Smooth muscle cell of bladder (primary cell): ENCODE results near the gene PLAAT4. TPM values are rescaled to one million over a fixed set of nuclear protein-coding genes. Genes with fewer than 3 reads are reported as not detected.

Source experiments
- total RNA-seq: library from RNA; depleted of rRNA; stranded (reverse); fragments of >200 nt; gene quantifications from 2 replicates; pipeline ENCODE4 v1.2.3, GENCODE V29; 2014

The PLAAT4 gene, protein sequence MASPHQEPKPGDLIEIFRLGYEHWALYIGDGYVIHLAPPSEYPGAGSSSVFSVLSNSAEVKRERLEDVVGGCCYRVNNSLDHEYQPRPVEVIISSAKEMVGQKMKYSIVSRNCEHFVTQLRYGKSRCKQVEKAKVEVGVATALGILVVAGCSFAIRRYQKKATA
- 15.8 and 23.9 TPM in 2 replicates for total RNA-seq

DNA sequence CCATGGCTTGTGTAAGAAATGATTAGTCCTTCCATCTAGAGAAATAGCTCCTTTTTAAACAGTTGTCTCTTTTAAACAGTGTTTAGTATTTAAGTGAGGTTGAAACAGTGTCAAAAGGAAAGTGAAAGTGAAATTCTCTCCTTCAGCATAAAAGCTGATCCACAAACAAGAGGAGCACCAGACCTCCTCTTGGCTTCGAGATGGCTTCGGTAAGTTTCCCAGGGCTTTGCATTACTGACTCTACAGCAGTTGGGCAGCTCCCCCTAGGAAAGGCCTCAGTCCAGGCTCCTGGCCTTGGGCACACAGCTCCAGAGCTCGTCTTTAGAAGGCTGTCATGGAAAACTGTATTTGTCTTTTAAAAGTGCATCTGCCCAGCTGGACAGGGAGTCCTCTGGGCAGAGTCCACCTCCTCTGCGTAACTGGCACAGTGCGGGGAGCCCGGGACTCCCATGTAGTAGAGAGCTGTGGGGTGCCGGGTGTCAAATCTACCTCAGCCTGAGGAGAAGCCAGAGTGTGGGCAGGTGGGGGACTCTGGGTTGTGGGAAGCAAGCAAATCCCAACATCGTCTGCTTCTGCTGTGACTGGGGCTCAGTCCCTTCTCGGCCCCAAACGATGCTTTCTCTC, at the start of gene PLAAT4:
PLAAT4 (plus strand) TSS at position 140 of the 624 bp plus-strand sequence; CDS start at position 201, 61 bp downstream.

DNA sequence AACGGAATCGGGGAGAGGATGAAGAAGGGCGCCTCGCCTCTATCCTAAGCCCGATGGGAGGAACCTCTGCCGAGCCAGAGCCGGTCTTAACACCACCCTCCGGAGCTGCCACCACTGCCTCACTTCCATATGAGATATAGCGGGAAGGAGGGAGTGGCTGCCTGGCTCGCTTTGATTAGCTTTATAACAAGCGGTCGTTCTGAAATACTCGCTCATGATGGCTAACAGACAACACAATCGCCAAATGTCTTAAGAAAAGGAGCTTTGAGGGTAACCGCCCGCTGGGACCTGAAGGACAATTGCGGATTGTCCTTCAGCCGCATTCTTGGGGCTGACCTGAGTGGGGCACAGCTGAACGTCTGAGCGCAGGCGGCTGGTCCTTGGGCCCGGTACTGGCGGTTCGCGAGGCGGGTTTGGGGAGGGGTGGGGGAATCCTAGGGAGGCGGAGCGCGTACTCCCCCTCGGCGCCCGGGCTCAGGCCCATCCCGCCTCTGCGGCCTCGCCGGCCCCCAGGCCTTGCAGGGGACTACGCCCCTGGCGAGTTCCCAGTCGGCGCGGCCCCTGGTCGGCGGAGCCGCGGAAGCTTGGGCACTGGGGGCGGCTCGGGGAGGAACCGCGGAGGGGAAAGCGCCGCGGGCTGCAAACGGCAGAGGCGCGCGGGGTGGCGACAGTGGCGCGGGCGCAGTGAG, 45.9 kb upstream of the PLAAT4 start, which contains the start of gene PLAAT5:
PLAAT5 (minus strand) TSS at position 617 of the 689 bp plus-strand sequence; CDS start at position 484, 133 bp downstream.

DNA sequence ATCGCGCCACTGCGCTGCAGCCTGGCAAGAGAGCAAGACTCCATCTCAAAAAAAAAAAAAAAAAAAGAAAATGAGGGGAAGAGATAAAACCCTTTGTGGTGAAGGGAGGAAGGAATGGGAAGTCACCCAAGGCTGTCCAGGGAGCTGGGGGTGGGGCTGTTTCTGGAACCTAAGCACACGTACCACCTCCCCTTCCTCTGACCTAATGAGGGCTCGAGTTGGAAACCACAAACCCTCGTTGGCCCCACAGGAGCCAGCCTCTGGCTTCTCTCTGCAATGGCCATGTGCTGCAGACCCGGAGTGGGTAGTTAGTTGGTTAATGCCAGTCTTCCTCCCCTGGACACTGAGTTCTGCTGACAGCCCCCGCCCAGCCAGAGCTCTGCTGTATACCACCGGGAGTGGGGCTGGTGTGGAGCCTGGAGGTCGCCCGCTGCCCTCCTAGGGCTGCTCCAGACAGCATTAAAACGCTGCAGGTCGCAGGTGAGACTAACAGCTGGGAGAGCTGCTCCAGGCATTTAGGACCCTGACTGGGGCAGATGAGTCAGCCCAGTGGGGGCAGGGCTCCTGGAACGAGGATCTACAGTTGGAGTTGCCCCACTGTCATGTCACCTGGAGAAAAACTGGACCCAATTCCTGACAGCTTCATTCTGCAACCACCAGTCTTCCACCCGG, 30.6 kb upstream of the PLAAT4 start, which contains the start of gene LGALS12:
LGALS12 (plus strand) TSS at position 228 of the 672 bp plus-strand sequence; CDS start at position 603, 375 bp downstream.

DNA sequence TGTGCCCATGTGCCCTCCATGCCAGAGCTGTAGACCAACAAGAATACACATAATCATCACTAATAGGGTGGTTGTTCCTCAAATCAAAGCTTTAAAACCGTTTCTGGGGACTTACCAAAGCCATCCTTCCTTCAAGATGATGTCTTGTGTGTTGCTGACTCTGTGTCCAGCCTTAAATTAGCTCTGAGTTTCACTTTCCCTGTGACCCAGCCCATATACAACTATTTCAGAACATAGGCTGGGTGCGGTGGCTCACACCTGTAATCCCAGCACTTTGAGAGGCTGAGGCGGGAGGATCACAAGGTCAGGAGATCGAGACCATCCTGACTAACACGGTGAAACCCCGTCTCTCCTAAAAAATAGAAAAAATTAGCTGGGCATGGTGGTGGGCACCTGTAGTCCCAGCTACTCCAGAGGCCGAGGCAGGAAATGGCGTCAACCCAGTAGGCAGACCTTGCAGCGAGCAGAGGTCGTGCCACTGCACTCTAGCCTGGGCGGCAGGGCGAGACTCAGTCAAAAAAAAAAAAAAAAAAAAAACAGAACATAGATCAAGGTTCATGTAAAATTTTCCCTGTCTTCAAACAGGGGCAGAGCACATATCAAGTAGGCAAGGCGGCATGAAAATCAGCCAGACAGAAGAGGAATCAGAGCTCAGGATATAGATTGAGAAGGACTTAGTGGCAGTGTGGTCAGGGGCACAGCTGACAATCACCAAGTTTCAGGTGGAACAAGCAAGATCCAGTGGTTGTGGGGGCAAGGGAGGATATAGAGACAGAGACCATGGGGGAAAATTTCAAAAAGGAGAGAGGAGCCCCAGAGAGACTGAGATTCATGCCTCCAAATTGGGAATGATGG, 26.8 kb downstream of the PLAAT4 start, which contains the start of gene PLAAT2:
PLAAT2 (minus strand) TSS at position 179 of the 855 bp plus-strand sequence; CDS start at position 124, 55 bp downstream.

Other genes with a start within 250 kb of the PLAAT4 start
- gene SLC22A9, start 167.0 kb upstream of the PLAAT4 start, total RNA-seq: not detected in 2 replicates
- 0.09 and 0.14 TPM in 2 replicates for gene PLAAT5, start 45.6 kb upstream of the PLAAT4 start, total RNA-seq
- gene LGALS12, start 30.7 kb upstream of the PLAAT4 start, total RNA-seq: 0.09 TPM in 1 of 2 replicates, not detected in the other
- gene PLAAT2, start 26.6 kb downstream of the PLAAT4 start, total RNA-seq: 0.18 TPM in 1 of 2 replicates, not detected in the other
- gene PLAAT3, start 77.6 kb downstream of the PLAAT4 start, total RNA-seq: 18.5 and 40.7 TPM in 2 replicates
- 120 and 130 TPM in 2 replicates for gene ATL3, start 134.6 kb downstream of the PLAAT4 start, total RNA-seq
- gene RTN3, start 144.7 kb downstream of the PLAAT4 start, total RNA-seq: 52.3 and 54.5 TPM in 2 replicates
- gene ZFTA, start 232.0 kb downstream of the PLAAT4 start, total RNA-seq: 7.4 and 10.2 TPM in 2 replicates